NCI-H1105 treated with DMSO at 0.1 percent for 48 hours (cell line): ENCODE data around the gene GLTP.
"Not testable (repeated sequence)": the region's sequence is repeated elsewhere in the genome, so short reads cannot be mapped to it uniquely, and the experiment has no call there.

ENCODE experiments used
- DNase-seq: peaks from one replicate; lab custom pipeline; 2025; lab: John Stamatoyannopoulos, UW

Gene GLTP, protein sequence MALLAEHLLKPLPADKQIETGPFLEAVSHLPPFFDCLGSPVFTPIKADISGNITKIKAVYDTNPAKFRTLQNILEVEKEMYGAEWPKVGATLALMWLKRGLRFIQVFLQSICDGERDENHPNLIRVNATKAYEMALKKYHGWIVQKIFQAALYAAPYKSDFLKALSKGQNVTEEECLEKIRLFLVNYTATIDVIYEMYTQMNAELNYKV

DNA sequence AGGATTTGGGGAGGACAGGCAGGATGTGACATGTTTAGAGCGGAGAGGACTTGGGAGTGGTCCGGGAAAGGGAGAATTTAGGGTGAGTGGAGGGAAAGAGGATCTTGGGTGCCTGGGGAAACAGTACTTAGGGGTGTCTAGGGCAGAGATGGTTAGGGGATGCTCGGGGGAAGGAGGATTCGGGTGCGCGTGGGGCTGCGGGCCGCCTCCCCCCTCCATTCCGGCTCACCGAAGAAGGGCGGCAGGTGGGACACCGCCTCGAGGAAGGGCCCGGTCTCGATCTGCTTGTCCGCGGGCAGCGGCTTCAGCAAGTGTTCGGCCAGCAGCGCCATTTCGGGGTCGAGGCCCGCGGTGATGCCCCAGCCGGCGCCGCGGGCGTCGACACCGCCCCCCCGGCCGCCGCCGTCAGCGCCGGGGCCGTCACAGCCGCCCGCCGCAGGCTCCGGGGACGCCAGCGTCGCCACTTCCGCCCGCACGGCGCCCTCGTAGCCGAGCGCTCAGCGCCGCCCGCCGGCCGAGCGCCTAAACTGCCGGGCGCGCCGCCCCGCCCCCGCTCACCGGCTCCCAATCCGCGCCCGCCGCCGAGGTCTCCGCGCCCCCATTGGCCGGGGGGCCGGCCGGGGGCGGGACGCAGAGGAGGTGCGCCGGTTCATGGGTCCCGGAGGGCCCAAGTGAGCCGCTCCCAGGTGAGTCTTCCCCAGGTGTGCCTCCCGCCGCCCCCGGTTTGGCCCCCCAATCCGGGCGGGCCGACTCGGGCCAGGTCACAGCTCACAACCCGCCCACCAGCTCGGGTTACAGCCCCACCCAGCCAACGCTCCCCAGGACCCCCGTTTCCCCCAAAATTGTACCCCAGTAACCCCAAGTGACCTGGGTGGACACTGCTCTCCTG lies at the start of gene GLTP:
GLTP (minus strand) TSS at position 499 of the 889 bp plus-strand sequence; CDS start at position 332, 167 bp downstream.
- peak; percentile 84 for DNase-seq

DNA sequence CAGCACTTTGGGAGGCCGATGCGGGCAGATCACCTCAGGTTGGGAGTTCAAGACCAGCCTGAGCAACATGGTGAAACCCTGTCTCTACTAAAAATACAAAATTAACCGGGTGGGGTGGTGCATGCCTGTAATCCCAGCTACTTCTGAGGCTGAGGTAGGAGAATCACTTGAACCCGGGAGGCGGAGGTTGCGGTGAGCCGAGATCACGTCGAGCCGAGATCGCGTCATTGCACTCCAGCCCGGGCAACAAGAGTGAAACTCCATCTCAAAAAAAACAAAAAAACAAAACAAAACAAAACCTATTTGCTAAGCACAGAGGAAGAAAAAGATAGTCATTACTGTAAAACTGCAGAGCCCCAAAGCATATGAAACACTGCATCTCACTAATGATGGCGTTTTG lies 49.0 kb upstream of the GLTP start:
- DNase-seq: not testable (repeated sequence)

DNA sequence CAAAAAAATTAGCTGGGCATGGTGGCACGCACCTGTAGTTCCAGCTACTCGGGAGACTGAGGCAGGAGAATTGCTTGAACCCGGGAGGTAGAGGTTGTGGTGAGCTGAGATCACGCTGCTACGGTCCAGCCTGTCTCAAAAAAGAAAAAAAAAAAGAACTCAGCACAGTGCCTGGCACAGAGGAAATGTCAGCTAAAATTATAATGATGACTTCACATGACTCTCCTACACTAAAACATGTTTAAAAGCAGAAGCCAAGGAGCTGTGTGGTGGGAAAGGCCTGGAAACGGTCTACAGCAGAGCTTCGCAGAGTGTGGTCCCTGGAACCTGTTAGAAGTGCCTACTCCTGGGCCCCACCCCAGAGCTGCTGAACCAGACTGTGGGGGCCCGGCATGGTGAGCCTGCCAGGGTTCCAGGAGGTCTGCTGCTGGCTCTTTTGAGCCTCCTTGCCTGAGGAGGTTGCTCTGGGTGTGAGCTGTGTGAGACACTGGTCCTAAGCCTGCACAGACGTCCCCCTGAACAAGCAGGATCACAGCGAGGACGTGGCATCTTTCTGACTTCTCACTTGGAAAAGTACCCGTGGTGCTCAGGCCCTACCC lies 47.8 kb upstream of the GLTP start:
- DNase-seq: no peak

DNA sequence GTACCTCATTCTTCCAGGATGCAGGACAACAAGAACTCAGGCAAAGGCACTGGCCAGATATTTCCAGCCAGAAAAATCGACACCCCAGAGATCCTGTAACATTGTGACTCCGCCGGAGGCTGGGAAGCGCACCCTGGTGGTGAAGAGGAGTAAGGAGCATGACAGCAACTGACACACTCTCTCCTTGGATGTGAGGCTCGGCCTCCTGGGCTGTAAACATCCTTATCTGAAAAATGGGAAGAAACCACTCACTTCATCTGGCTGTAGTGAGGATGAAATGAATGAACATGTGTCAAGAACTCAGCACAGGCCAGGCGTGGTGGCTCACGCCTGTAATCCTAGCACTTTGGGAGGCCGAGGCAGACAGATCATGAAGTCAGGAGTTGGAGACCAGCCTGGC lies 47.3 kb upstream of the GLTP start:
- DNase-seq: peak; percentile 30

DNA sequence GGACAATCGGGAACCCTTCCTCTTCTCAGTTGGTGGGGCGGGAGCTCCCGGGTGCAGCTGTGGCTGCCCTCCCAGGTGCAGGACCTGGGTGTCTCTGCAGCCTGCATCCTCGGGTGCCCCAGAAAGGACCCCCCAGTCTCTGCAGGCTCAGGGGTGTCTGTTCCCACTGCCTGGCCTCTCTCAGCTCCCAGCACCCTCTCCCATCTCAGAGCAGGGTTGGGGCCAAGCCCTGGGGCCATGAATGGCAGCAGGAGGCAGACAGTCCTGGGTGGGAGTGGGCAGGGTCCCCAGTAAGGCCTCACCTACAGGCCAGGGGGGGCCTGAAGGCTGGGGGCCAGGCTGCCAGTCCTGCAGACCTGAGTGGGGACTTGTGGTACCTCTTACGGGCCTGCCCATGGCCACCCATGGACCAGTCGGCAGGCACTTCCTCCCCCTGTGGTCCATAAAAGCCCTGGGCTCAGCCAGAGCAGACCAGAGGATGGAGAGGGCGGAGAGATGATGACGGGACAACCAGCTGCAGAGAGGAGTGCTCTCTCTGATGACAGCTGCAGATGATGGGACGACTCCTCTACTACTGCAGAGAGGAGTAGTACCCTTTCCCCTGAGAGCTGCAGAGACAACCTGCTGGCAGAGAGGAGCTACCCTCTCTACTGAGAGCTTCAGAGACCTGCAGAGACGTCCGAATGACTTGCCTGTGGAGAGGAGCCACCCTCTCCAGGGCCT lies 46.3 kb upstream of the GLTP start:
- no peak for DNase-seq

DNA sequence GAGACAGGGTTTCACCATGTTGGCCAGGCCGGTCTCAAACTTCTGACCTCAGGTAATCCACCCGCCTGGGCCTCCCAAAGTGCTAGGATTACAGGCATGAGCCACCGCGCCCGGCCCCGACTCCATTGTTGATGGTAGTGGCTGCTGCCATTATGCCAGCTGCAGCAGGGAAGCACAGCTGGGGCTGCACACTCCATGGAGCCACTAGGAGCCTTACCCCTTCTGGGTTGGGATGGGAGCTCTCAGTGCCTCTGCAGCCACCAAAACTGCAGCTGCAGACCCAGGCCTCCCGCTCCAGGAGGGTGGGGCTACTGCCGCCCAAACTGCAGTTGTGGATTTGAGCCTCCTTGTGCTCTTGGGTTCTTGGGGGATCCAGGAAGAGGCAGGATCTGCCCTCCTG lies 45.7 kb upstream of the GLTP start:
- DNase-seq: no peak

DNA sequence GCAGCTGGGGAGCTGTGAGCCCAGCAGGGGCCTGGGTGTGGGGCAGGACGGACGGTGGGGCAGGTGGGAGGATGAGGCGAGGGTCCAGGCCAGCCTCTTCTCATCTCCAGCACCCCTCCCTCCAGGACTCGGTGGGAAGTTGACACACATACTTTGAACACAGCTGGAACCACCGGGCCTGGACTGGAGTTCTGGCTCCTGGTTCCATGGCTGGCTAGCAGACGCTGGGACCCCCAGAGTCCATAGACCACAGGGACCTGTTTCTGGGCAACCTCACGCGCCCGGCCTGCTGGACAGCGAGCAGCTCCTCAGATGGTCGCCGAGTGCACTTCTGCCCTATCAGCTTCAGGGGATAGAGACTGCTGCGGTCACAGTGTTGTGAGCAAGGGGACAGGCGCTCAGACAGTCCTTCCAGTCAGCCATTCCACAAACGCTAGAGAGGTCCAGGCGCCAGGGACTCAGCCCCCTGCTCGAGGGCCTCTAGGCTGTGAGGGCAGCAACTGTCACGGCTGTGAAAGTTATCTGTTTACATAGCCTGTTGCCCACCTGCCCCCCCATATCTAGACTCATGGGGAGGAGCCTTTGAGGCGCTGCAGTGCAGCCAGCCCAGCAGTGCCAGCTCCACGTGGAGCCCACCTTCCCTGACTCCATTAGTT lies 45.0 kb upstream of the GLTP start:
- peak; percentile 10 for DNase-seq

DNA sequence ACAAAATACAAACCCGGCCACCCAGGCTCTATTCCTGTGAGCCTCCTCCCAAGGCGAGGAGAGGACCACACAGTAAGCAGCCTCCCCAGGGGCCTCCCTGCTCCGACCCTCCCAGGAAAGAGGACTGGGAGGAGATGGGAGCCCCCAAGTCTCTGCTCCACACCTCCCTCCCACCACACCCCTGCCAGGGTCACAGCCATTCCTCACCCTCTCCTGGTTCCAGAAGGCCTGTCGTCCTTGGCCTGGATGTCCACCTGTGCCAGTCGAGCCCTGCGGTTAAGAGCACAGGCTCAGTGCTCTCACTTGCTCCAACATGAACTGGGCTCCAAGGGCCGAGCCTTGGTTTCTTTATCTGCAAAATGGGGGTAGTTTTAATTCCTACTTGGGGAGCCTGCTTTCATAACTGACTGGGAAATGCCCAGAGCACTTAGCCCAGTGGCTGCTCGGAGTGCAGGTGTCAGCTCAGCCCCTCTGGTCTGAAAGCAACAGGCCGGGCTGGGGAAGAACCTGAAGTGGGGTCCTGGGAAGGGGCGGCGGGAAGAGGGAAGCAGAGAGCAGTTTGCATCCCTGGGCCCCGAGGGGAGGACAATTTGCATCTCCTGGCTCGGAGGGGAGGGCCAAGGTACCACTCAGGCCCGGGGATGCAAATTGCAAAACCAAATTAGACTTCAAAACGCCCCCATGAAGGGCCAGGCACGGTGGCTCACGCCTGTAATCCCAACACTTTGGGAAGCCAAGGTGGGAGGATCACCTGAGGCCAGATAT lies 43.3 kb upstream of the GLTP start:
- no peak for DNase-seq

DNA sequence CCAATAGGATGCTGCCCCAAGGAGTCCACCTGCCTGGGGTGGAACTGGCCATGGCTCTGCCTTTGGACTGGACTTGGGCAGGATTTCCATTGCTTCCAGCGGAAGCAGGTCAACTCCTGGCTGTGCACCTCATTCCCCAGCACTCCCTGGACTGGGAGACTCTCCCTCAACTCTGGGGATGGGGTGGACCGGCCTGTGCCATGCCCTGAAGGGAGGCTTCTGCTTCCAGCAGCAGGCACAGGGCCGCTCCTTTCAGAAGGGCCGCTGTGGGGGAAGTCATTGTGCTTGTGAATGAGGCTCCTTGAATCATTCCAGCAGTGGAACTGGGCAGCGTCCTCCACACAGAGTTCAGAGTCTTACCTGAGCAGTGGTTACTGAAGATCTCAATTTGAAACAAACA lies 42.7 kb upstream of the GLTP start:
- no peak for DNase-seq

DNA sequence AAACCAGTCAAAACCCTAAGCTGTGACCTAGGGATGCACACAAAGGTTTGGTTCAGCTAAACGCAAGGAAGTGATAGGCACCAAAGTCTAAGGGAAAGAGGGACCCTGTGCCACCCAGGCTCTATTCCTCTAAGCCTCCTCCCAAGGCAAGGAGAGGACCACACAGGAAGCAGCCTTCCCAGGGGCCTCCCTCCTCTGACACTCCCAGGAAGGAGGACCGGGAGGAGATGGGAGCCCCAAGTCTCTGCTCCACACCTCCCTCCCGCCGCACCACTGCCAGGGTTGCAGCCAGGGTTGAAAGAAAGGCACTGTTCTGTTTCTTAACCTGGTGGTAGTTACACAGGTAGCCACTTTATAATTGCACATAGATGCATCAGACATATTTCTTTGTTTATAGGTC lies 41.6 kb upstream of the GLTP start:
- no peak for DNase-seq

DNA sequence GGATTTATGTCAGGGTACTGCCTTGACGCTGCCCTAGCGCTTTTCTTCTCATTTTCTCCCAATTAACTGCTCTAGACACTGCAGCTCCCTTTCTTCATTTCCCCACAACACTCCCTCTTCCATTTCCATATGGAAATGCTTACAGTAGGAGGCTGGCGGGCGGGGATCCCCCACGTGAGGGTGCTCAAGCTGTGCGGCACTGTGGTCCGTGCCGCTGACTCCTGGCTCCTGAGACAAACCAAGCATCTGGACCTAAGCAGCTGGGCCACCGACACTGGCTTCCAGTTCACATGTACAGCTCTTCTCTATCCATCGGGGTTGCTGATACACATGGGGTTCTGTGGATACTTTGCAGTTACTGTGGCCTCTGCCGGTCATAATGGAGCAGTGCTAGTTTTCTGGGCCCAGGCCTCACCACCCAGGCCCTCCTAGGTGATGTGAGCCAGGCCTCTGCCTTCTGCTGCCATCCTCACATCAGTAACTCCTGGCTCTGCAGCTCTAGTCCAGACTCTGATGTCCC lies 40.0 kb upstream of the GLTP start:
- no peak for DNase-seq

DNA sequence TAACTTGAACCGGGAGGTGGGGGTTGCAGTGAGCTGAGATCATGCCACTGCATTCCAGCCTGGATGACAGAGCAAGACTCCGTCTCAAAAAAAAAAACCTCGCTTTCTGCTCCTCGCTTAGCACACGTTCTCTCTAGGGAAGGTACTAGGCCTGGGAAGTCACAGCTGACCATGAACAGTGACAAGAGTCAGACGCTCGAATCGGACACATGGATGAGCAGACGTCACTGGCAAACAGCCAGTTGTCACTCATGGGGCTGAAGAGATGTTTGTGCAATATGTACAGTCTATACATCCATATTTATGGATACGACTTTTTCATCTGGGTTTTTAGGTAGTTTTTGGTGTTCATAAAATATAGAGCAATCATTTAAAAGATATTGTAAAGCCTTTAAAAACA lies 39.1 kb upstream of the GLTP start:
- DNase-seq: no peak

DNA sequence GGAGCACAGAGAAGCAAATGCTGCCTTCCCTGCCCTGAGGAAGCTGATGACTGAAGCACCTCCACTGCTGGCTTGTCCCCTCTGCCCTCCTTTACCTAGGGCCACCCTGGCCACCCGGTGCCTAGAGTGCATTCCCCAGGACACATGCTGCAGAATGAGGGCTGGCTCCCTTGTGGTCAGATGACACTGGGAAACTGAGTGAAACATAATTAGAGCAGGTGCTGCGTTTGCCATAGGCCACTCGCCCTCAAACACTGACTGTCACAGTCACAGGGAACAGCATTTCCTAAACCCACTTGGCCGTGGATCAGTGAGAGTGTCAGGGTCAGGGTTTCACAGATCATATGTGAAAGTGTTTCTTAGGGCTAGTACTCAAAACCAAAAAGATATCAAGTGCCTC lies 35.7 kb upstream of the GLTP start:
- no peak for DNase-seq

DNA sequence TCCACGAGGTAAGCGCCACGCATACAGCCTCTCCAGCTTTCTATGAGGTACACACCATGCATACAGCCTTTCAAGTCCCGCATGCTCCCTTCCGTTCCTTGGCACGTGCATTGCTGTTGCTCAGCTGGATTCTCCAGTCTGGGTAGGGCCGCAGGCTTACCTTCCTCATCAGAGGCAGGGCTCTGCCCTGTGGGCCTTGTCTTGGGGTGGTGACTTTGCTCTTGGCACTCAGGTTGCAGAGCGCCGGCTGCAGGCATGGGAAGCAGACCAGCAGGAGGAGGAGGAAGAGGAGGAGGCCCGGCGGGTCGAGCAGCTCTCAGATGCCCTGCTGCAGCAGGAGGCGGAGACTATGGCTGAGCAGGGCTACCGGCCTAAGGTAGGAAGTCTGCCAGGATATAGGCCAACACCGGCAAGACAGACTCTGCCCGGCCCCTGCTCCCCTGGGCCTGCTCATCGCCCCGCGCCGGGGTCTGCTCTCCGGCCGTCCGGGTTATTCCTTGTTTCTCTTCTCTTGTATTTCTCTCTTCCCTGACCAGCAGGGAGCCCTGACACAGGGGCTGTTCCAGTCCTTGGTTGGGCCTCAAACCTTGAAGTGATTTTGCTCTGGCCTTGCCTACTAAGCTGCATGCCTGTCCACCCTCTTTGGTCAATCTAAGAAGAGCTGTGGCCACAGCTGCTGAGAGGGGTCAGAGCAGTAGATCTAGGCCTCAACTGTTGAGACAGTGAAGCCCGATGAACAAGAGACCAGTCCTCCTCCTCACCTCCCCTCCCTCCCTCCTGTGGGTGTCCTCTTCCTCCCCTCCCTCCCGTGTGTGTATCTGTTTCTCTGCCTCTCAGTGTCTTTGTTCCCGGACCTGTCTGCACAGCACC lies 35.1 kb upstream of the GLTP start:
- DNase-seq: no peak

DNA sequence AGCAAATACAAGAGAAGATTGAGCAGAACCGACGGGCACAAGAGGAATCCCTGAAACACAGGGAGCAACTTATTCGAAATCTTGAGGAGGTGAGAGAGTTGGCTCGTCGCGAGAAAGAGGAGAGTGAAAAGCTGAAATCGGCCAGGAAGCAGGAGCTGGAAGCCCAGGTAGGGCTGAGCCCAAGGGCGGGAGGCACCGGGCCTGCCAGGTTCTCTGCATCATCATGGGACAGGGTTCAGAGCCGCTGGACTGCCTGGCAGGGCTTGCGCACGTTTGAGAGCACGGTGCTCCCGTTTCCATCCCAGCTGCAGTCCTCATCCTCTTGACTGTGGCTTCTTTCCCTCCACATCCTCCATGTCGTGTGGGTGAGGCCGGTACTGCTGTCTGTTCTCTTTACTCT lies 34.1 kb upstream of the GLTP start:
- no peak for DNase-seq

DNA sequence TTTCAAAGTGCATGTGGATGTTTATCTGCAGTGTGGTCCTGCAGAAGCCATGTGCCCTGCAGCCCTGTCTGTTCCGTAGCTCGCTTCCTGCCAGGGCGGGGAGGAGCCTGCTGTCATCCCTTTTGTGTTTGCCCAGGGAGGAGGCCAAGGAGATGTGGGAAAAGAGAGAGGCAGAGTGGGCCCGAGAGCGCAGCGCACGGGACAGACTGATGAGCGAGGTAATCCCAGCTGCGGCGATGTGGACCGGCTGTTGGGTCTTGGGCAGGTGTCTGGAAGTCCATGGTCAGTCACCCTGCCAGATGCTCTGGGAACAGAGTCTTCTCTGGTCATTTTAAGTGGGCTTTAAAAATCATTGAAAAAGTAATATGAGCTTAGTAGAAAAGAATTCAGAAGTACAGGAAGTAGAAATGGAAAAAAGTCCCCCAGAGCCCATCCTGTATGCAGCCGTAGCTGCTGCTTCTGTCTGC lies 32.5 kb upstream of the GLTP start:
- no peak for DNase-seq

DNA sequence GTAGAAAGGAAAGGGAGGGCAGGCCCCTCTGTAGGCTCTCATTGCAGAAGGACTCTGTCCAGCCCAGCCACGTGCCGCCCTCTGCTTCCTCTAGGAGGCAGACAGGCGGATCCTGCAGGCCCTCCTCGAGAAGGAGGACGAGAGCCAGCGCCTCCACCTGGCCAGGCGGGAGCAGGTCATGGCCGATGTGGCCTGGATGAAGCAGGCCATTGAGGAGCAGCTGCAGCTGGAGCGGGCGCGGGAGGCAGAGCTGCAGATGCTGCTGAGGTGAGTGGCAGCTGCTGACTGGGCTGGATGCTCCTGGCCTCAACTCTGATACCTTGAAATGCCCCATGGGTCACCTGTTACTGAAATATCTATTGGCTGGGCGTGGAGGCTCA lies 30.6 kb upstream of the GLTP start:
- no peak for DNase-seq

DNA sequence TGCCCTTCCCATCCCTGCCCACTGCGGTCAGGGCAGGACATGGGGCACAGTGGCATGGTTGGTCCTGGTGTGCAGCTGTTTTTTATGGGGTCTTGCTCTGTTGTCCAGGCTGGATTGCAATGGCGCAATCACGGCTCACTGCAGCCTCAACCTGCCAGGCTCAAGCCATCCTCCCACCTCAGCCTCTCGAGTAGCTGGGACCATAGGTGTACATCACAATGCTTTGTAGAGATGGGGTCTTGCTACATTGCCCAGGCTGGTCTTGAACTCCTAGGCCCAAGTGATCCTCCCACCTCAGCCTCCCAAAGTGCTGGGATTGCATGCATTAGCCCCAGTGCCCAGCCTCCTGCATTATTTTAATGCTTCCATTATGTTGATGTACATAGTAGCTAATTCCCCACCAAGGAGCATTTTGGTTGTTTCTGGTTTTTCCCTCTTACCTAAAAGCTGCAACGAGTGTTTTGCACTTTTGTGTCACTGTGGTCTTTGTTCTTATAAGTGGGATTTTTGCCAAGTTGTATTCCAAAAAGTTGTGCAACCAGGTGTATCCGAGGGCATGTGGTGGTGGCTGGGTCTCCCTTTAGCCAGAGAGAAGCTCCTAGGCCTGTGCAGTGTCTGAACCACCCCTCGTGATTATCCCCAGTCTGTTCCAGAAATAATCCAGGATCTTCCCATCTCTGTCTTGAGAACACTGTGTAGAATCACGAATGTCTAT lies 30.1 kb upstream of the GLTP start:
- DNase-seq: no peak

DNA sequence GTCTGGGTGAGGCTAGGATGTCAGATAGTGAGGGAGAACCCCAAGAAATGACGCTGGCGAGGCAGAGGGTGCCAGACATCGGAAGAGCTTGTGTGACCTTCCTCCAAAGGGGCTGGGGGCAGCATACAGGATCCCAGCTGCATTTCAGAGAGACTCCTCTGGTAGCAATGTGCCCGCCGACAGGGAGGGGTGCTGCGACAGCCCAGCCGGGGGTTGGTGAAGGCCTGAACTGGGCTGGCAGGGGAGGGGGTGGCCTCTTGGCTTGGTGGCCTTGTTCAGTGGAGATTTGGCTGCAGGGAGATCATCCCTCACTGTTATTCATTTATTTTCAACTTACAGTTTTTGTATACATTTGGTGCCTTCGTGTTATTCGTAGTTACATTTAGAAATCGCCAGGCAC lies 25.0 kb upstream of the GLTP start:
- no peak for DNase-seq
